ENCODE data around the gene SLC9C2.
"Not testable (repeated sequence)": the region's sequence is repeated elsewhere in the genome, so short reads cannot be mapped to it uniquely, and the experiment has no call there.

The SLC9C2 gene

DNA sequence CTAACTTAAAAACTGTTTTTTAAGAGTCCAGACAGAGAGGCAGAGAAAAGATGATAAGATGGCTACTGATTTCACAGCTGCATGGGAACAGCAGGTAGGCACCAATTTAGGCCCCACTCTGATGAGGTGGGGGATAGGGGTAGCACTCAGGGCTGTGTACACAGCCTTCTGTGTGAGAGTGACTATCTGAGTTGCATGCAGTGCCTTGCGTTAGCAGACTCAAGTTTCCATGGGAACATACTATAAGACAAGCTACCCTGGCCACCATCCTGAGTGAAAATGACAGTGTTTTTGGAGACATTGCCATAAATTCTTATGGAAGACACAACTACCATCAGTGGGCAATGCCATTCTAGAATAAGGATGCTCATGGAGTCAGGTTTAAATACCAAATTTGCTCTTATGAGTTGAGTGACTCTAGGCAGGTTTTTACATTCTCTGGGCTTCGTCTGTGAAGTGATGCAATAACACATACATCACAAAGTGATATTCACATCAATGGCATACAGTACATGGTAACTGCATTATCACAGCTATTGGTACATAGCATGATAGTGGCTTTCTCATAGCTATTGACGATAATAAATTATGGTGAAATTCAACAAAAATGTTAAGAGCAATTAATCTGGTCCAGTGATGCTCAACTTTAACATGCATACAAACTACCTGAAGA, 30.5 kb downstream of the SLC9C2 start:
- Histone ChIP-seq H2AFZ (ENCODE audit: low read length) (no peak overlapping the region), H3K9me2 (replicated peaks; ENCODE audit: insufficient read depth, low read length) (no peaks in the 10 kb centered on the region), H3K27me3 (replicated peaks; ENCODE audit: insufficient read depth, low read length) (no peaks in the 10 kb centered on the region), H3K27ac (ENCODE audit: low read length) (no peak overlapping the region), H3K4me2 (ENCODE audit: low read depth, low read length) (no peak overlapping the region), H3F3A (ENCODE audit: insufficient read depth, low read length) (peaks cover 16% of the 10 kb centered on the region), H3K79me2 (ENCODE audit: low read length) (no peaks in the 10 kb centered on the region), H3K9ac (ENCODE audit: low read length) (no peak overlapping the region), H3K4me3 (ENCODE audit: low read length) (no peak overlapping the region), H3K9me3 (replicated peaks; ENCODE audit: insufficient read depth, low read length) (no peaks in the 10 kb centered on the region), H3K36me3 (replicated peaks; ENCODE audit: insufficient read depth, low read length) (no peaks in the 10 kb centered on the region), H4K20me1 (ENCODE audit: insufficient read depth, low read length) (no peaks in the 10 kb centered on the region), H3K4me1 (ENCODE audit: low read length) (peaks cover 17% of the 10 kb centered on the region)
- no peak for TF ChIP-seq EZH2phosphoT487 (IDR thresholded peaks at IDR 0.05; ENCODE audit: low read length)
- no peak for DNase-seq

DNA sequence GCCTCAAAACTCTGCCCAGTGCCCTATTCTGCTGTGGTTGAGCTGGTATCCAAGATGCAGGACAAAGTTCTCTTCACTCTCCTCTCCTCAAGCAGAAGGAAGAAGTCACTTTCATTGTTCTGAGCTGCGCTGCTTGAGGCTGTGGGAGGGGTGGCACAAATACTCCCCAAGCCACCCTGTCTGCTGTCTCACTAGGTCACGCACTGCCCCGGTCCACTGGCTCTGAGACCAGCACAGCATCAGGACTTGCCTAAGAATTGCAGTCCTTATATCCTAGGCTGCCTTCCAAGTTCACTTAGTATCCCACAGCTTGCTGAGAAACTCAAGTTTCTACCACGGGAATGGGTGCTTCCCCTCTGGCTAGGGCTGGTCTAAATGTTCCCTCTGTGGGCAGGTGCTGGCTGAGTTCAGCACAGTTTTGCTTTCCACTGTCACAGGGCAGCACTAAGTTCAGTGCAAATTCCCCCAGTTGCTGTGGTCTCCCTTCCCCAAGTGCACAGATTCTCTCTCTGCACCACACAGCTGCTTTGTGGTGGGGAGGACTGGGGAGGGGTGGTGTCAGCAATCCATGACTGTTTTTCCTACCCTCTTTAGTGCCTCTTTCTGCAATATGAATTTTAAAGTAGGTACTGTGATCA, 32.4 kb downstream of the SLC9C2 start:
- peak; percentile 82 for DNase-seq
- peak overlapping the region; percentile 50; the same call in 1 of the 2 replicates for H3K27ac ChIP-seq (ENCODE audit: low read length)
- H3K4me2 ChIP-seq (ENCODE audit: low read depth, low read length) = peak overlapping the region; percentile 57
- H3K36me3 ChIP-seq (replicated peaks; ENCODE audit: insufficient read depth, low read length) = no peaks in the 10 kb centered on the region
- peaks cover 17% of the 10 kb centered on the region for H3K4me1 ChIP-seq (ENCODE audit: low read length)
- H2AFZ ChIP-seq (ENCODE audit: low read length) = peak overlapping the region; percentile 25
- no peaks in the 10 kb centered on the region for H4K20me1 ChIP-seq (ENCODE audit: insufficient read depth, low read length)
- H3K9ac ChIP-seq (ENCODE audit: low read length) = no peak overlapping the region
- H3K9me3 ChIP-seq (replicated peaks; ENCODE audit: insufficient read depth, low read length) = no peaks in the 10 kb centered on the region
- no peaks in the 10 kb centered on the region for H3K79me2 ChIP-seq (ENCODE audit: low read length)
- no peaks in the 10 kb centered on the region for H3K27me3 ChIP-seq (replicated peaks; ENCODE audit: insufficient read depth, low read length)
- no peaks in the 10 kb centered on the region for H3K9me2 ChIP-seq (replicated peaks; ENCODE audit: insufficient read depth, low read length)
- TF ChIP-seq EZH2 (optimal IDR thresholded peaks at IDR 0.05; ENCODE audit: low read depth, low read length) (no peak), EZH2phosphoT487 (IDR thresholded peaks at IDR 0.05; ENCODE audit: low read length) (no peak)
- TF ChIP-seq, protein P1, sequence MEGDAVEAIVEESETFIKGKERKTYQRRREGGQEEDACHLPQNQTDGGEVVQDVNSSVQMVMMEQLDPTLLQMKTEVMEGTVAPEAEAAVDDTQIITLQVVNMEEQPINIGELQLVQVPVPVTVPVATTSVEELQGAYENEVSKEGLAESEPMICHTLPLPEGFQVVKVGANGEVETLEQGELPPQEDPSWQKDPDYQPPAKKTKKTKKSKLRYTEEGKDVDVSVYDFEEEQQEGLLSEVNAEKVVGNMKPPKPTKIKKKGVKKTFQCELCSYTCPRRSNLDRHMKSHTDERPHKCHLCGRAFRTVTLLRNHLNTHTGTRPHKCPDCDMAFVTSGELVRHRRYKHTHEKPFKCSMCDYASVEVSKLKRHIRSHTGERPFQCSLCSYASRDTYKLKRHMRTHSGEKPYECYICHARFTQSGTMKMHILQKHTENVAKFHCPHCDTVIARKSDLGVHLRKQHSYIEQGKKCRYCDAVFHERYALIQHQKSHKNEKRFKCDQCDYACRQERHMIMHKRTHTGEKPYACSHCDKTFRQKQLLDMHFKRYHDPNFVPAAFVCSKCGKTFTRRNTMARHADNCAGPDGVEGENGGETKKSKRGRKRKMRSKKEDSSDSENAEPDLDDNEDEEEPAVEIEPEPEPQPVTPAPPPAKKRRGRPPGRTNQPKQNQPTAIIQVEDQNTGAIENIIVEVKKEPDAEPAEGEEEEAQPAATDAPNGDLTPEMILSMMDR (IDR thresholded peaks at IDR 0.05; ENCODE audit: low read length) = no peak
- peak overlapping the region; percentile 12; the same call in 1 of the 2 replicates for H3K4me3 ChIP-seq (ENCODE audit: low read length)
- H3F3A ChIP-seq (ENCODE audit: insufficient read depth, low read length) = peaks cover 16% of the 10 kb centered on the region

DNA sequence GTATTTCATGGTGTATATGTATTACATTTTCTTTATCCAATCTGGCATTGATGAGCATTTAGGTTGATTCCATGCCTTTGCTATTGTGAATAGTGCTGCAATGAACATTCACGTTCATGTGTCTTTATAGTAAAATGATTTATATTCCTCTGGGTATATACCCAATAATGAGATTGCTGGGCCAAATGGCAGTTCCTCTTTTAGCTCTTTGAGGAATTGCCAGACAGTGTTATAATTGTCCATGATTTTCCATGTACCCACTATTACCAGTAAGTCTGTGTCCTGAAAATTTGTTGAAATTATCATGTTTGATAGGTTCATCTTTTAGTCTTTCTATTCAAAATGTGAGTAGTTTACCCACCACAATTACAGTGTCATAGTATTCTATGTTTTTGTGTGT, 34.4 kb downstream of the SLC9C2 start:
- H3K4me1 ChIP-seq (ENCODE audit: low read length) = peaks cover 17% of the 10 kb centered on the region
- no peaks in the 10 kb centered on the region for H3K27me3 ChIP-seq (replicated peaks; ENCODE audit: insufficient read depth, low read length)
- H3K4me2 ChIP-seq (ENCODE audit: low read depth, low read length) = no peak overlapping the region
- no peak overlapping the region for H3K9ac ChIP-seq (ENCODE audit: low read length)
- DNase-seq = no peak
- no peak overlapping the region for H2AFZ ChIP-seq (ENCODE audit: low read length)
- TF ChIP-seq, protein P1 (IDR thresholded peaks at IDR 0.05; ENCODE audit: low read length) = no peak
- no peak for TF ChIP-seq EZH2 (optimal IDR thresholded peaks at IDR 0.05; ENCODE audit: low read depth, low read length)
- TF ChIP-seq EZH2phosphoT487 (IDR thresholded peaks at IDR 0.05; ENCODE audit: low read length) = no peak
- no peaks in the 10 kb centered on the region for H3K36me3 ChIP-seq (replicated peaks; ENCODE audit: insufficient read depth, low read length)
- H3K4me3 ChIP-seq (ENCODE audit: low read length) = no peak overlapping the region
- H3K9me3 ChIP-seq (replicated peaks; ENCODE audit: insufficient read depth, low read length) = no peaks in the 10 kb centered on the region
- H4K20me1 ChIP-seq (ENCODE audit: insufficient read depth, low read length) = no peaks in the 10 kb centered on the region
- H3F3A ChIP-seq (ENCODE audit: insufficient read depth, low read length) = peaks cover 16% of the 10 kb centered on the region
- H3K27ac ChIP-seq (ENCODE audit: low read length) = no peak overlapping the region
- H3K79me2 ChIP-seq (ENCODE audit: low read length) = no peaks in the 10 kb centered on the region
- no peaks in the 10 kb centered on the region for H3K9me2 ChIP-seq (replicated peaks; ENCODE audit: insufficient read depth, low read length)

GRCh38 chr1:173563846-173564245, 39.0 kb downstream of the SLC9C2 start:
- DNase-seq = not testable (repeated sequence)

More at GRCh38 chr1:173563846-173564245, 39.0 kb downstream of the SLC9C2 start:
- not testable (repeated sequence) for H3K9me2 ChIP-seq (replicated peaks; ENCODE audit: insufficient read depth, low read length); H3K27me3 ChIP-seq (replicated peaks; ENCODE audit: insufficient read depth, low read length); H3K4me2 ChIP-seq (ENCODE audit: low read depth, low read length); H3K9ac ChIP-seq (ENCODE audit: low read length); H3F3A ChIP-seq (ENCODE audit: insufficient read depth, low read length); H4K20me1 ChIP-seq (ENCODE audit: insufficient read depth, low read length); H3K4me1 ChIP-seq (ENCODE audit: low read length); H3K9me3 ChIP-seq (replicated peaks; ENCODE audit: insufficient read depth, low read length); H2AFZ ChIP-seq (ENCODE audit: low read length); H3K4me3 ChIP-seq (ENCODE audit: low read length); H3K36me3 ChIP-seq (replicated peaks; ENCODE audit: insufficient read depth, low read length); H3K79me2 ChIP-seq (ENCODE audit: low read length); H3K27ac ChIP-seq (ENCODE audit: low read length)

Data from MM.1S (cell line).